Epithelial cell of prostate (primary cell): Measurements from ENCODE around the gene KCNG1.

Source experiments
- DNase-seq: peaks from one replicate; pipeline ENCODE4 v3.0.0-alpha.2; 2011; ENCODE audit warnings: low read depth, low spot score
- H3K27ac ChIP-seq: fragments of 450-650 bp; 2 replicates; pipeline ENCODE4 v1.5.1; 2017; ENCODE audit warnings: mild to moderate bottlenecking

The KCNG1 gene

GRCh38 chr20:51036827-51037531, 14.1 kb upstream of the KCNG1 start:
- H3K27ac ChIP-seq, result no peak overlapping the region
- no peak for DNase-seq

GRCh38 chr20:51036226-51036625, 13.3 kb upstream of the KCNG1 start:
- no peak overlapping the region for H3K27ac ChIP-seq
- no peak for DNase-seq

- DNase-seq, result no peak
- no peak overlapping the region for H3K27ac ChIP-seq
Observed at GRCh38 chr20:51034988-51035656, 12.2 kb upstream of the KCNG1 start.

DNA sequence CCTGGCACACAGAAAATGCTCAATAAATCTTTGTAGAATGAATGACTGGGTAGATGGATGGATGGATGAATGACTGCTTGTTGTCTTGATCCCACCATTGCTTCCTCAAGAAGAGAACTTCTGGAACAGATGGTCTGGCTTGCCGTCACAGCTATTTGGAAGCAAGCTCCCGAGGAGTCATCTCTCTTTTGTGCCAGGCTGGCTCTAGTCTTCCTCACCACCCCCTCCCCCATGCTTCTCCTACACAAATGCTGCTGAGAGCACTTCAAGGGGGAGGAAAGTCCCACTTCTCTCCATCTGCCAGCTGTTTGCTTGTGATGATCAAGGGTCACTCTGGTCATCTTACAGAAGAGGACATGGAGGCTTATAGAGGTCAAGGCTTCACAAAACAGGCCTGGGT, 11.6 kb upstream of the KCNG1 start:
- DNase-seq, result no peak
- H3K27ac ChIP-seq, result peak overlapping the region; percentile 84

GRCh38 chr20:51029963-51030920, 7.3 kb upstream of the KCNG1 start:
- no peak overlapping the region for H3K27ac ChIP-seq

DNA sequence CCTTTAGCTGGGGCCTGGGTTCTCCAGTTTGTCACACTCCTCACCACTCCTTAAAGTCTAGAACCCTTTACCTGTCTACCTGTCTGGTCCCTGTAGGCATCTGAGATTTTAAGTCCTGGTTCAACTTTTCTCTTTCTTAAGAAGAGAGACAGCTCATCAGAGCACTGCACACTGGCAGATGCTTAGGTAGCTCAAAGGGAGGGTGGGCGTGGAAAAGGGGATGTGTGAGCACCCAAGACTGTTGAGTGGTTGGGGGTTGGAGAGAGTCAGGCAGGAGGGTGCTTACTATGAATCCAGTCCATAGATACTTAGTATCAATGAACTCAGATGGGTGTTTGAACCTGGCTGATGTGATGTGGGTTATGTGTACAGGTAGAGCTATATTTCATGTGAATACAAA, 6.6 kb upstream of the KCNG1 start:
- no peak for DNase-seq
- H3K27ac ChIP-seq, result no peak overlapping the region

More at GRCh38 chr20:51029963-51030920, 7.3 kb upstream of the KCNG1 start:
- DNase-seq, result no peak

DNA sequence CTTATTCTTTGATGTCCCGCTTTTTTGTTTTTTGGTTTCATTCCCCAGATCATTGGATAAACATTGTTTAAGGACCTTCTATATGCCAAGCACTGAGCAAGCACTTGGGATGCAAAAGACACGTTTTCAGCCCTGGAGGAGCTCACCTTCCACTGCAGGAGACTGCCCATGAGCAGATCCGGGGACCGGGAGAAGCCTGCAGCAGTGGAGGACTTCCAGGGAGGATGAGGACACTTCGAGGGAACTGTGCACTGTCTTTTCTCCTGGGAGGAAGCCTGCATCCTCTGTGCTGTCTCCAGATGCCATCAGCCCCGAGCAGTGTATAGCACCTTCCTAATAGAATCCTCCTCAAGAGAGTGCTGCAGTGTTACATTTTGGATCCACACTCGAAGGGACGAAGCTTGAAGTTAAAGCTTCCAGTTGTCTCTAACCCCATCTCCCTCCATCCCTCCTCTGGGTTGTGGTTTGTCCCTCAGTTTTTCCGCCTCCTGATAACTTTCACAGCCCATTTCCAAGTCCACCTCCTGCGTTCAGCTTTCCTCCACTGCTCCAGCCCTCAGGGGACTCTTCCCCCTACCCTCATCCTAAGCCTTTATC, 5.8 kb upstream of the KCNG1 start:
- no peak for DNase-seq
- H3K27ac ChIP-seq, result no peak overlapping the region

- H3K27ac ChIP-seq, result no peak overlapping the region
- no peak for DNase-seq
Observed at GRCh38 chr20:51027035-51027795, 4.3 kb upstream of the KCNG1 start.

DNA sequence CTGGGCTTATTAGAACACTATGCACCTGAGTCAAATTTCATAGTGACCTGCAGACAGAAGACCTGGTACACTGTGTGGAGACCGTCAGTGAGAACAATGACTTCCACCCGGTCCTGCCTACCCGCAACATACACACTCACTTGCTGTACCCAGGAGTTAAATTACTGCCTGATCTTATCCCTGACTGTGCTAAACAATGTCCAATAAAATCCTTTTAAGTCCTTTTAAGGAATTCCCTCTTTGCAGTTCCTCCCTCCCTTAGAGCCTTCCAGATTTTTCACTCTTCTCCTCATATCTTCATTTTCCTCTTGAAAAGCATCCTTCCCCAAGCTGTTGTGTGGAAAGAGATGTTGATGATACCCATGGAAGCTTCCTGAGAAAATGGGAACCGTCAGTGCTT, 3.4 kb upstream of the KCNG1 start:
- no peak for DNase-seq
- H3K27ac ChIP-seq, result no peak overlapping the region

DNA sequence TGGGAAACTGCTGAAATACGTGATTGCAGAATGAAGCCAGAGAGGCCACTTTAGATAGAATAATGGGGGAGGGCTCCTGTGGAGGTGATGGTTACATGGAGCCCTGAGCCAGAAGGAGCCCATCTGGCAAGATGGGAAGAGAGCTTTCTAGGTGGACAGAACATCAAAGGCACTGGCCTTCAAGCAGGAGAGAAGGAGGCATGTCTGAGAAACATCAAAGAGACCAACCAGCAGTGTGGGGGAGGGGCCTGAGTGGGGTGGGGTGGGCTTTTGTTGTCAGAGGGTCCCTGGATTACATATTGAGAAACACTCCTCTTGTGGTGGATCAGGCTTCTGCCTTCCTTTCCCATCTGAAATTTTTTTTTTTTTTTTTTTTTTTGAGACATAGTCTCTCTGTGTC, 1.9 kb upstream of the KCNG1 start:
- no peak for DNase-seq
- H3K27ac ChIP-seq, result no peak overlapping the region

GRCh38 chr20:51023617-51024155, 779 bp upstream of the KCNG1 start:
- H3K27ac ChIP-seq, result no peak overlapping the region
- no peak for DNase-seq

DNA sequence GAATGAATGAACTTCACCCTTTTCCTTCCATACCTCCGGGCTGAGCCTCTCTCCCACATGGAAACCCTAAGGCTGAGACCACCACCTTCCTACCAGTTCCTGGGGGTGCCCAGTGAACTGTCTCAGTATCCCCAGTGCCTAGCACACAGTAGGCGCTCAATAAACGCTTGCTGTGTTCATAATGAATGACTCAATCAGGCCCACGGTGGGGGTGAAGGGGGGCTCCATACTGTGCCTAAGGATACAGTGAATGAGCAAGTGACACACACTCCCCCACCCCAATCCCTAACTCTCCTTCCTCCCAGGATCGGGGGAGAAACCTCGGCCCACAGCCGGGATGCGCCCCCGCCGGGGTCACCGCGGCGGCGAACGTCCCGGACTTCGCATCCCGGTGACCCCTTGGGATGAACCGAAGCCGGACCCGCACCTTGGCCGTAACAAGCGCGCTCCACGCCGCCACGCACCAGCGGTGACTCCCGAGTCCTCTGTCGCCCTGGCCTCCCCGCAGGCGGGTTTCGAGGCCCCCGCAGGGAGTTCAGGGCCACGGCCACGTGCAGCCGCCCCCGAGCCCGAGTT, 592 bp downstream of the KCNG1 start:
- DNase-seq, result no peak
- H3K27ac ChIP-seq, result peak overlapping the region; percentile 49

DNA sequence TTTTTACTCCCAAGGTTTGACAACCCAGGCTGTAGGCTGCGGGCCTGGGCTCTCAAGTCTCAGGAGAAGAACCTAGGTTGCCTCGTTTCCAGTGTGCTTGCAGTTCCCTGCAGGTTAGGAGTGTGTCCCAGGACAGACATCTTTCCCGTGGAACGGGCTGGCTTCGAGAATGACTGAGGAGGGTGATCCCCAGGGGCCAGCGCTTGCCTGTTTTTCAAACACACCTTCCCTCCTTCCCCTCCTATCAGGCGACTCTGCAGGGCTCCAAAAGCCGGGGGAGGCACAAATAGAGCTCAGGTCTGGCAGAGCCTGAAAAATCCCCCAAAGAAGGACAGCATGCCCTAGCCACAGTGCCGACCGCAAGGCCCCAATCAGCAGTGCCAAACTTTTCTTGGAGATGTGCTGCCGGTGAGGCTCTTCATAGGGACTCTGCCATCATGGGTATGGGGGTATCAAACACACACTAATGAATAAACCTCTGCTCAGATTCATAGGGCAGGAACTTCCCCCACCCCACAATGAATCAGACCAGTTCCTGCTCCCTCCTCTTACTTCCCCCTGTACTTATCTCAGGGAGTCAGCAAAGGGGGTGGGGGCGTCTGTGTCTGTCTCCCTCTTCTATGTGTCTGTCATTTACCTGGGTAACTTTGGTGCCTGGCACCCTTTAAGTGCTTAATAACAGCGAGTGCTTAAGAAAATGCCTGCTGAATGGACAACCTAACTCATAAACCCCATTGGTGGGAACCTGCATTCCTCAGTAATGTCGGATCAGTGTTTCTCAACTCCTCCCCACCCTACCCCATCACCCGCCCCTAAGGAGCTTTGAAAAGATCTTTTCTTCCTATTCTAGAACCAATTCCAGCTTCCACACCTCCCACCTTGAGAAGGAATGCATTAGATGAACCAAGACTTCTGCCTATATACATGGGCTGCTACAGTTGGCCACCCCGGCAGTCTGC, 1.6 kb downstream of the KCNG1 start:
- H3K27ac ChIP-seq, result peak overlapping the region; percentile 49
- DNase-seq, result no peak

- no peak for DNase-seq
- H3K27ac ChIP-seq, result peak overlapping the region; percentile 49
Observed at GRCh38 chr20:51020657-51021056, 2.2 kb downstream of the KCNG1 start.

DNA sequence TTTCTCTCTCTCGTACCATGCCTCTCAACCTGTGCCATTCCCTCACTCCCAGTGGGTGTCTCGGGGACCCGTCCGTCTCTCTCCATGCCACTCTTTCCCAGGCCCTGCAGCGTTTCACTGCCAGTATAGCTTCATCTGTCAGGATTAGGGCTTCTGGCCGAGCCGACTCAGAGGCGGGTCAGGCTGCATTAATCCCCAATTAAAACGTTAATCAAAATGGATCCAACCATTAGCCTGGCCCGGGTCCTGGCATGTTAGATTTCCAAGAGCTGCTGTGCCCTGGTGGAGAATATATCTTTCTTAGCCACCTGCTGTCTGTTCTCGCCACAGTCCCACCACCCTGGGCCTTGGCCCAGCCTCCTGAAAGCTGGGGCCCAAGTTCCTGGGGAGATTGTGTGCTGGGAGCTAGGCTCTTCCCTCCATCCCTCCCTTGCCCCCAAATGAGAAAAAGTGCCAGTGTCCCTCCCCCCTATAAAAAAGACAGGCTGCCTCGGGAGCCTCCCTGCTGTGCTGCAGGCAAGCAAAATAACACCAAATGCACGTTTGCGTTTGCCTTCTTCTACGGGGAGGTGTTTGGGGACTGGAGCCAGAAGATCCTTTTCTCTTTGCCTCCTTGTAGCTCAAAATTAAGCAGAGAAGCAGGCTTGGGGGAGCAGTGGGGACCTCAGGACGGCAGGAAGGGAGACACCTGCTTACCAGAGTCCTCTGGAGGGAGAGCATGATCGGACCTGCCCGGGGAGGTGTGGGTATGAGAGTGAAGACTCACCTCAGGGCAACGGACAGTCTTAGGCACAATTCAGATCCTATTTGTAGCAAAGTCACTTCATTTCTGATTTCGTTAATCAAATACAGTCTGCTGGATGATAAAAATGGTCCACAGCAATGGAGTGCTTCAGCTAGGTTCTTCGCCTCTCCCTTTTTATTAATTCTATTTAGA, 3.0 kb downstream of the KCNG1 start:
- DNase-seq, result no peak
- H3K27ac ChIP-seq, result peak overlapping the region; percentile 49

DNA sequence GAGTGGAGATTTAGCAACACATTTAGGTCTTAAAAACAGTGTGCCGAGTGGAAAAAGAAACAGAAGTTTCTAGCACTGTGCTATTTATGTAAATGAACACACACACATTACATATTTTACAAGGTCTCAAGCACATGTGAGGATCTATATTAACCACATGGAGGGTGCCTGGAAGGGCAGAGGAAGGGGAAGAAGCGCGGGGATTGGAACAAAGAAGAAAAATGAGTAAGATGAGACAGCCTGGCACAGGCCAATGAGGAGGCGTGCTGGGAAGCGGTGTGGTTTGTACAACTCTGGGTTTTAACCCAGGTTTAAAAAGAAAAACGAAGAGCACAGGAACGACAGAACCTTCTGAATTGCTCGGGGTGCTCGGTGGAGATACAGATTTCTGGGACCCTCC, 5.7 kb downstream of the KCNG1 start:
- H3K27ac ChIP-seq, result no peak overlapping the region
- no peak for DNase-seq

DNA sequence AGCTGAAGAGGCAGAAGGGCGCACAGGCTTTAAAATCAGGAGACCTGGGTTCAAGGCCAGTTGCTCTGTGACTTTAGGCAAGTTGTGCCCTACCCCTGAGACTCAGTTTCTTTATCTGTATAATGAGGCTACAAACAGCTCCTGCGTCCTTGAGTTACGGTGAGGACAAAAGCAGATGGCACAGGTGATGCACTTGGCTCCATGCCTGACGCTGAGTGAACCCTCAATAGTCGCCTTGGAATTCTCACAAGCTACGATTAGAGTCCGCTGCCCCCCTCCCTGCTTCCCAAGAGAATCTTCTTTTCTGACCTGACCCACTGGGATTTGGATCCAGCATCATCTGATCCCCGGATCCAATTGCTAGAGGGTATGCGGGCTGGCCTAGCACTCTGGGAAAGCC, 6.4 kb downstream of the KCNG1 start:
- H3K27ac ChIP-seq, result no peak overlapping the region
- DNase-seq, result no peak
